ENCODE data around the gene MRPL18. TPM values are rescaled to one million over a fixed set of nuclear protein-coding genes. Genes with fewer than 3 reads are reported as not detected.

The MRPL18 gene
- total RNA-seq, 1 experiment from 2014 or later, result 108 TPM

GRCh38 chr6:159826968-159827647 lies 36.8 kb downstream of the MRPL18 start:
- ChIA-PET POLR2A (no interaction called here), CTCF (interaction anchor here (0.6 to 0.7 kb wide), 2 partner anchors 25 to 96 kb away, joined by 3 to 5 read pairs; no protein-coding TSS in a partner anchor)
- BruUV-seq (replicated peaks), result no TSS peak
- no peak for DNase-seq (ENCODE audit: unreplicated experiment)
- Mint-ChIP-seq H3K27me3 (ENCODE audit: insufficient read depth, unreplicated experiment) (peaks cover 18% of the 10 kb centered on the region), H3K9me3 (ENCODE audit: unreplicated experiment) (no peaks in the 10 kb centered on the region), H3K4me3 (ENCODE audit: unreplicated experiment) (no peak overlapping the region), H3K4me1 (ENCODE audit: insufficient read depth, unreplicated experiment) (no peaks in the 10 kb centered on the region), H3K36me3 (ENCODE audit: insufficient read depth, unreplicated experiment) (no peaks in the 10 kb centered on the region), H3K27ac (ENCODE audit: low read depth, unreplicated experiment) (no peak overlapping the region)
- intact Hi-C loops (cut with micrococcal nuclease), result no loop called here
- no peak for TF ChIP-seq CTCF (IDR thresholded peaks at IDR 0.05; ENCODE audit: unreplicated experiment)

GRCh38 chr6:159828074-159828473 lies 37.8 kb downstream of the MRPL18 start:
- ChIA-PET CTCF (no interaction called here), POLR2A (no interaction called here)
- no peak overlapping the region for H3K27ac Mint-ChIP-seq (ENCODE audit: low read depth, unreplicated experiment)
- no peaks in the 10 kb centered on the region for H3K36me3 Mint-ChIP-seq (ENCODE audit: insufficient read depth, unreplicated experiment)
- H3K9me3 Mint-ChIP-seq (ENCODE audit: unreplicated experiment), result no peaks in the 10 kb centered on the region
- DNase-seq (ENCODE audit: unreplicated experiment), result no peak
- peaks cover 18% of the 10 kb centered on the region for H3K27me3 Mint-ChIP-seq (ENCODE audit: insufficient read depth, unreplicated experiment)
- H3K4me3 Mint-ChIP-seq (ENCODE audit: unreplicated experiment), result no peak overlapping the region
- no peak for TF ChIP-seq CTCF (IDR thresholded peaks at IDR 0.05; ENCODE audit: unreplicated experiment)
- no peaks in the 10 kb centered on the region for H3K4me1 Mint-ChIP-seq (ENCODE audit: insufficient read depth, unreplicated experiment)
- intact Hi-C loops (cut with micrococcal nuclease), result no loop called here
- BruUV-seq (replicated peaks), result no TSS peak

- Mint-ChIP-seq H3K27me3 (ENCODE audit: insufficient read depth, unreplicated experiment) (peaks cover 18% of the 10 kb centered on the region), H3K36me3 (ENCODE audit: insufficient read depth, unreplicated experiment) (no peaks in the 10 kb centered on the region), H3K4me3 (ENCODE audit: unreplicated experiment) (no peak overlapping the region), H3K4me1 (ENCODE audit: insufficient read depth, unreplicated experiment) (no peaks in the 10 kb centered on the region), H3K27ac (ENCODE audit: low read depth, unreplicated experiment) (no peak overlapping the region), H3K9me3 (ENCODE audit: unreplicated experiment) (no peaks in the 10 kb centered on the region)
- CTCF ChIA-PET, result interaction anchor here (2.8 kb wide), 1 partner anchor 23 kb away, joined by 9 read pairs; no protein-coding TSS in a partner anchor
- BruUV-seq (replicated peaks), result no TSS peak
- POLR2A ChIA-PET, result interaction anchor here (0.6 to 0.9 kb wide), 3 partner anchors 18 to 34 kb away, joined by 3 read pairs; no protein-coding TSS in a partner anchor
- TF ChIP-seq CTCF (IDR thresholded peaks at IDR 0.05; ENCODE audit: unreplicated experiment), result no peak
- DNase-seq (ENCODE audit: unreplicated experiment), result no peak
- intact Hi-C loops (cut with micrococcal nuclease), result no loop called here
Observed at GRCh38 chr6:159829526-159829925, 39.3 kb downstream of the MRPL18 start.

GRCh38 chr6:159830501-159831372 lies 40.5 kb downstream of the MRPL18 start:
- BruUV-seq (replicated peaks), result no TSS peak
- intact Hi-C loops (cut with micrococcal nuclease), result no loop called here
- Mint-ChIP-seq H3K9me3 (ENCODE audit: unreplicated experiment) (no peaks in the 10 kb centered on the region), H3K27me3 (ENCODE audit: insufficient read depth, unreplicated experiment) (peaks cover 18% of the 10 kb centered on the region), H3K4me3 (ENCODE audit: unreplicated experiment) (no peak overlapping the region), H3K36me3 (ENCODE audit: insufficient read depth, unreplicated experiment) (no peaks in the 10 kb centered on the region), H3K27ac (ENCODE audit: low read depth, unreplicated experiment) (no peak overlapping the region), H3K4me1 (ENCODE audit: insufficient read depth, unreplicated experiment) (no peaks in the 10 kb centered on the region)
- no peak for DNase-seq (ENCODE audit: unreplicated experiment)
- CTCF ChIA-PET, result interaction anchor here (2.8 kb wide), 1 partner anchor 22 kb away, joined by 9 read pairs; no protein-coding TSS in a partner anchor
- POLR2A ChIA-PET, result interaction anchor here (0.6 kb wide), 1 partner anchor 690 kb away, joined by 4 read pairs; no protein-coding TSS in a partner anchor
- no peak for TF ChIP-seq CTCF (IDR thresholded peaks at IDR 0.05; ENCODE audit: unreplicated experiment)

All from MCF 10A (cell line).